Naive thymus-derived CD8-positive, alpha-beta T cell (primary cell): ENCODE data around the gene CNTNAP2. TPM values are rescaled to one million over a fixed set of nuclear protein-coding genes. Genes with fewer than 3 reads are reported as not detected.

Experiments
- ATAC-seq, 2 donors: fragments of 150-1000 bp; cut with Tn5 transposase in 1 of 2; sonication (Bioruptor Pico), chemical (Tn5 transposase) in 1 of 2; 1 replicate in 1 of 2; 2 replicates in 1 of 2; pipeline ENCODE4 v1.10.0; 2021; ENCODE audit warnings: mild to moderate bottlenecking in 2 of 2, moderate library complexity in 2 of 2
- POLR2A ChIA-PET: fragments of 350-600 bp; sonication (Branson Sonifier 250); formaldehyde crosslinking; loops from one replicate; lab custom pipeline; 2021; ENCODE audit warnings: antibody characterized with exemption; lab: Charles Lee
- DNase-seq, 10 donors: peaks; one replicate each; pipeline versions ENCODE4 v3.0.0 to v3.0.0-alpha.2; 2020 to 2022
- H3K27ac Mint-ChIP-seq, 10 donors: one replicate each; pipeline ENCODE4 v1.8.0; 2020 to 2022; ENCODE audit warnings: mild to moderate bottlenecking in 10 of 10, mixed read lengths in 10 of 10, moderate library complexity in 4 of 10, inconsistent platforms in 1 of 10
- H3K27me3 Mint-ChIP-seq, 5 donors: one replicate each; pipeline ENCODE4 v1.8.0; 2021 to 2022; ENCODE audit warnings: mixed read lengths in 5 of 5
- H3K36me3 Mint-ChIP-seq, 3 donors: one replicate each; pipeline ENCODE4 v1.8.0; 2020 to 2022; ENCODE audit warnings: mixed read lengths in 3 of 3, mild to moderate bottlenecking in 2 of 3, inconsistent platforms in 1 of 3
- H3K4me1 Mint-ChIP-seq, 4 donors: one replicate each; pipeline ENCODE4 v1.8.0; 2021 to 2022; ENCODE audit warnings: mixed read lengths in 4 of 4
- H3K4me3 Mint-ChIP-seq, 10 donors: one replicate each; pipeline ENCODE4 v1.8.0; 2020 to 2022; ENCODE audit warnings: mild to moderate bottlenecking in 10 of 10, mixed read lengths in 10 of 10, moderate library complexity in 6 of 10, inconsistent platforms in 1 of 10
- H3K9me3 Mint-ChIP-seq, 9 donors: one replicate each; pipeline ENCODE4 v1.8.0; 2020 to 2022; ENCODE audit warnings: mixed read lengths in 9 of 9, mild to moderate bottlenecking in 3 of 9, inconsistent platforms in 1 of 9, moderate library complexity in 1 of 9
- polyA plus RNA-seq, 3 donors: library from polyadenylated mRNA; unstranded; fragments of 300-500 nt; fragmentation: Illumina TruSeq; gene quantifications; one replicate each; pipeline ENCODE4 v1.2.3, GENCODE V29; 2021
- total RNA-seq, 8 experiments: library from RNA in 2 of 8; stranded (reverse) in 2 of 8; gene quantifications; one replicate each; pipeline ENCODE4 v1.2.3 and lab custom pipeline; 2021 to 2026

The CNTNAP2 gene
- total and polyA plus RNA-seq, 5 experiments from 2014 or later, result 0.12 to 1.5 (median 0.71) TPM; not detected in 1

- peaks cover 0 to 6% (median 5%) of the 10 kb centered on the region in 4 donors for H3K4me1 Mint-ChIP-seq
- peaks cover 0 to 12% (median 6%) of the 10 kb centered on the region in 9 donors for H3K9me3 Mint-ChIP-seq
- POLR2A ChIA-PET, result no interaction called here
- ATAC-seq, result no peak
- H3K36me3 Mint-ChIP-seq, result peaks cover 0 to 8% (median 4%) of the 10 kb centered on the region in 3 donors
- DNase-seq, result no peak
- H3K27ac Mint-ChIP-seq, result no peak overlapping the region
- peaks cover 21 to 60% (median 40%) of the 10 kb centered on the region in 5 donors for H3K27me3 Mint-ChIP-seq
- no peak overlapping the region for H3K4me3 Mint-ChIP-seq
Observed at GRCh38 chr7:148245381-148245780, 2128.8 kb downstream of the CNTNAP2 start.

GRCh38 chr7:148253629-148254028, 2137.0 kb downstream of the CNTNAP2 start:
- Mint-ChIP-seq H3K4me3 (no peak overlapping the region), H3K27me3 (peaks cover 4 to 51% (median 22%) of the 10 kb centered on the region in 5 donors), H3K4me1 (no peaks in the 10 kb centered on the region), H3K36me3 (peaks cover 0 to 33% (median 12%) of the 10 kb centered on the region in 3 donors), H3K9me3 (peaks cover 0 to 32% (median 21%) of the 10 kb centered on the region in 9 donors), H3K27ac (no peak overlapping the region)
- DNase-seq (no peak), ATAC-seq (no peak)
- POLR2A ChIA-PET, result no interaction called here

DNA sequence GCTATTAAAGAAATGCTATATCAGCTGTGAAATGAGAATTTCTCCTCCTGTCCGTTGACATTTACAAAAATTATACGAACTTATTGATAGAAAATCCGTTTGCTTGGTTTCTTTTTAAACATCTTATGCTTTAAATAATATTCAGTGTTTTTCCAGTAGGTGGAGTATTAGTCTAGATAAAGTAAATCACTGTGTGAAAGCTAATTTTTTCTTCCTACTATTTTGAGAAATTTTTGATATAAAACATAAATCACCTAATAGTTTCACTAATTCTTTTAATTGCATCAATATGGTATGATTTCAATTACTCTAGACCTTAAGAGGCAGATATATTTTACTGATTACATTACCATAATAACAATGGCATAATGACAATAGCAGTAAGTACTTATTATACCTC, 2138.7 kb downstream of the CNTNAP2 start:
- POLR2A ChIA-PET, result no interaction called here
- Mint-ChIP-seq H3K27ac (no peak overlapping the region), H3K27me3 (peaks cover 0 to 35% (median 11%) of the 10 kb centered on the region in 5 donors), H3K4me3 (no peak overlapping the region), H3K4me1 (no peaks in the 10 kb centered on the region), H3K9me3 (peaks cover 0 to 25% (median 17%) of the 10 kb centered on the region in 9 donors), H3K36me3 (peaks cover 0 to 25% (median 7%) of the 10 kb centered on the region in 3 donors)
- ATAC-seq (no peak), DNase-seq (no peak)

DNA sequence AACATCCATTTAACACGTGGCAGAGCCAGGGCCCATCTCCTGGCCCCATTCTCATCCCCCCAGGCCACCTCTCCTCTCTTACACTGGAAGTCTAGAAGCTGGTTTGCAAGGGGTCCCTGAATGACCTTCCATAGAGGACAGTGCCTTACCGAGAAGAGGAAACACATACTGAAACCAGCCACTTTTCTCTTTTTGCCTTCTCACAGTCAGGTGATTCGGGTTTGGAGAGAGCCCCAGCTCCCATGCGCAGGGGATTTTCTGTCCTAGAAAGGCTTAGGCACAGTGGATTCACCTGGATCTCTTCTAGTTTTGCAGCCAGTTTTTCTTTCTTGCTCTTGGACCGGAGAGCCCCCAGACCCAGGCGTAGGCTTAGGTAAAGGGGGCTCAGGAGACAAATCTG, 2139.8 kb downstream of the CNTNAP2 start:
- Mint-ChIP-seq H3K4me1 (no peaks in the 10 kb centered on the region), H3K27ac (no peak overlapping the region), H3K9me3 (peaks cover 0 to 14% (median 10%) of the 10 kb centered on the region in 9 donors), H3K36me3 (peaks cover 0 to 14% (median 6%) of the 10 kb centered on the region in 3 donors), H3K27me3 (peaks cover 0 to 25% (median 11%) of the 10 kb centered on the region in 5 donors), H3K4me3 (no peak overlapping the region)
- POLR2A ChIA-PET, result no interaction called here
- DNase-seq, result no peak
- ATAC-seq, result no peak

- DNase-seq (no peak), ATAC-seq (no peak)
- Mint-ChIP-seq H3K9me3 (no peaks in the 10 kb centered on the region), H3K36me3 (no peaks in the 10 kb centered on the region), H3K4me1 (peaks cover 7 to 14% (median 13%) of the 10 kb centered on the region in 4 donors), H3K27me3 (peaks cover 4 to 29% (median 12%) of the 10 kb centered on the region in 5 donors), H3K27ac (no peak overlapping the region), H3K4me3 (no peak overlapping the region)
- POLR2A ChIA-PET, result no interaction called here
Observed at GRCh38 chr7:148260599-148260998, 2144.0 kb downstream of the CNTNAP2 start.

DNA sequence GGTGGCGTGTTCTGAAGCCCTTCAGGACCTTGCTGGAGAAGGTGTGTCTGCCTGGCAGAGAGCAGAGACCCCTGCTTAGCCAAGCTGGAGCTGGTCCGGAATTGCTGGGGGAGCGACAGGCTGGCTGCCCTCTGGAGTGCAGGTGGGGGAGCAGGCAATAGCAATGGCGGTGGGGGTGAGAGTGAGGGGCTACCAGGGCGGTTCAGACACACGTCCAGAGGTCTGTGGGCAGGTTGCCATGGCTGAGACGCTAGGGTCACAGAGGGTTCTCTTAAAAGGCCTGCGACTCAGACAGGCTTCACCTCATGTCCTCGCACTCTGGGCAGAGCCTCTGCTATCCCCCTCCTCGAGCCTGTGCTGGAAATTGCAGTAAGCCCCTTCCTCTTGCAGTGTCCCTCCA, 2144.9 kb downstream of the CNTNAP2 start:
- H3K4me1 Mint-ChIP-seq, result peaks cover 7 to 14% (median 13%) of the 10 kb centered on the region in 4 donors
- no peaks in the 10 kb centered on the region for H3K9me3 Mint-ChIP-seq
- peaks cover 4 to 29% (median 12%) of the 10 kb centered on the region in 5 donors for H3K27me3 Mint-ChIP-seq
- ATAC-seq (no peak), DNase-seq (no peak)
- peak overlapping the region in 1 of 10 donors; percentile 34 for H3K27ac Mint-ChIP-seq
- POLR2A ChIA-PET, result no interaction called here
- H3K4me3 Mint-ChIP-seq, result no peak overlapping the region
- H3K36me3 Mint-ChIP-seq, result no peaks in the 10 kb centered on the region

GRCh38 chr7:148261996-148262688, 2145.5 kb downstream of the CNTNAP2 start:
- Mint-ChIP-seq H3K27ac (peak overlapping the region in 2 of 10 donors; percentile 33 to 34), H3K9me3 (no peaks in the 10 kb centered on the region), H3K4me1 (peaks cover 7 to 14% (median 13%) of the 10 kb centered on the region in 4 donors), H3K27me3 (peaks cover 4 to 29% (median 12%) of the 10 kb centered on the region in 5 donors), H3K36me3 (no peaks in the 10 kb centered on the region), H3K4me3 (peak overlapping the region in 7 of 10 donors; percentile 27 to 79 (median 61))
- DNase-seq, result no peak
- POLR2A ChIA-PET, result no interaction called here
- peak in 1 of 2 donors; percentile 12 for ATAC-seq

GRCh38 chr7:148262721-148263229, 2146.2 kb downstream of the CNTNAP2 start:
- POLR2A ChIA-PET, result no interaction called here
- H3K27me3 Mint-ChIP-seq, result peaks cover 4 to 25% (median 11%) of the 10 kb centered on the region in 5 donors
- ATAC-seq (peak; percentile 70 to 72), DNase-seq (peak; percentile 26 to 70 (median 52))
- peak overlapping the region in 9 of 10 donors; percentile 3 to 79 (median 54) for H3K4me3 Mint-ChIP-seq
- peaks cover 7 to 14% (median 13%) of the 10 kb centered on the region in 4 donors for H3K4me1 Mint-ChIP-seq
- H3K9me3 Mint-ChIP-seq, result no peaks in the 10 kb centered on the region
- H3K27ac Mint-ChIP-seq, result peak overlapping the region in 1 of 10 donors; percentile 33
- no peaks in the 10 kb centered on the region for H3K36me3 Mint-ChIP-seq

DNA sequence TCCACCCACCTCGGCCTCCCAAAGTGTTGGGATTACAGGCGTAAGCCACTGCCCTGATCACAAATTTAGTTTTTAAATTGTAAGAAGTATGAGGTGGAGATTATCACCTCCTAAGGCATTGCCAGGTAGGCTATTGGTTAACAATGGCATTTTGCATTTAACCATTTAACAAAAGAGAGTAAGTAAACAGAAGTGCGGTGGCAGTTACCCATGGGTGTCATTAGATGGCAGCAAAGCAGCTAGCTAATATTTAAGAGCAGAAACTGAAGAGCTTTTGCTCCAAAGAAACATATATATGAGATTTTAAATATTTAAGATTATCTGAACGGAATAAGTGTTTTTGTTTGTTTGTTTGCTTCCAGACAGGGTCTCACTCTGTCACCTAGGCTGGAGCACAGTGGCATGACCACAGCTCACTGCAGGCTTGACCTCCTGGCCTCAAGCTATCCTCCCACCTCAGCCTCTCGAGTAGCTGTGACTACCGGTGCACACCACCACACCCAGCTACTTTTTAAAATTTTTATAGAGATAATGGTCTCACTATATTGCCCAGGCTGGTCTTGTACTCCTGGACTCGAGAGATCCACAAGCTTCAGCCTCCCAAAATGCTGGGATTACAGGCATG, 2148.4 kb downstream of the CNTNAP2 start:
- Mint-ChIP-seq H3K27me3 (peaks cover 4 to 20% (median 12%) of the 10 kb centered on the region in 5 donors), H3K36me3 (no peaks in the 10 kb centered on the region), H3K27ac (no peak overlapping the region), H3K4me3 (no peak overlapping the region), H3K9me3 (no peaks in the 10 kb centered on the region), H3K4me1 (peaks cover 7 to 14% (median 13%) of the 10 kb centered on the region in 4 donors)
- no peak for ATAC-seq
- POLR2A ChIA-PET, result no interaction called here
- no peak for DNase-seq

DNA sequence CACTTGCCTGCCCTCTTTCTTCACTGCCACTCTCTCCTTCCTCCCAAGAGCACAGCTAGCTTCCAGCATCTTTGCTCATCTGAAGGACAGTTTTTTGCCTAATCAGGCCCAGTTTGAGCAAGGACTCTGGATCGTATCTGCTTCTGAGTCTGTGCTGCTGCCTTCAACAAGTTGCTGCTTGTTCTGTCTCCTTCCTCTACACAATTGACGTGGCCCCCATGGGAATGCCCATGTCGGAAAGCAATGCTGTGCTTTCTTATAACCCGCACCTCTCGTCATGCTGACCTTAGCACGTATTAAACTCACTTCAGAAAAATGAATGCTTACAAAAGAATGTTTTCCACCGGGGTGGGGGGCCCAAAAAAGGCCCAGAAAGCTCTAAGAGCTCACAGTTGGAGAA, 2149.3 kb downstream of the CNTNAP2 start:
- H3K4me1 Mint-ChIP-seq, result peaks cover 7 to 14% (median 13%) of the 10 kb centered on the region in 4 donors
- DNase-seq (no peak), ATAC-seq (no peak)
- H3K27ac Mint-ChIP-seq, result no peak overlapping the region
- no peaks in the 10 kb centered on the region for H3K36me3 Mint-ChIP-seq
- H3K9me3 Mint-ChIP-seq, result no peaks in the 10 kb centered on the region
- POLR2A ChIA-PET, result no interaction called here
- H3K4me3 Mint-ChIP-seq, result no peak overlapping the region
- peaks cover 4 to 20% (median 11%) of the 10 kb centered on the region in 5 donors for H3K27me3 Mint-ChIP-seq

DNA sequence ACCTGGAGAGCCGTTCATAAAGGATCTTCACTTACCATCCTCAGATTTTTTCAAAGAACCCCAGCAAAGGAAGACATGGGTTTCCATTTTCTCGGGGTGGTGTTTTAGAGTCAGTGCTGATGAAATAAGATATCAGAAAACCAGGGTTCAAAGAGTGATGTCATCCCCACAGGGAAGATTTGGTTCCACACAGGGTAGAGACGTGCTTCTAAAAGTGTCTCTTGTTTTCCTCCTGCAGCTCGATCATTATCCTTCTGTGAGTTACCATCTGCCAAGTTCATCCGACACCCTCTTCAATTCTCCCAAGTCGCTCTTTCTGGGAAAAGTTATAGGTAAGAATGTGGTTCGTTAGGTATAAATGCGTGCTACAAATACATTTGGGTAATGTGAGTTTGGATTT, 2150.2 kb downstream of the CNTNAP2 start:
- POLR2A ChIA-PET, result no interaction called here
- Mint-ChIP-seq H3K9me3 (no peaks in the 10 kb centered on the region), H3K4me1 (peaks cover 7 to 14% (median 13%) of the 10 kb centered on the region in 4 donors), H3K4me3 (no peak overlapping the region), H3K27me3 (peaks cover 3 to 15% (median 11%) of the 10 kb centered on the region in 5 donors), H3K27ac (no peak overlapping the region), H3K36me3 (no peaks in the 10 kb centered on the region)
- DNase-seq (no peak), ATAC-seq (no peak)

- DNase-seq, result no peak
- Mint-ChIP-seq H3K36me3 (no peaks in the 10 kb centered on the region), H3K9me3 (no peaks in the 10 kb centered on the region), H3K27ac (no peak overlapping the region), H3K4me3 (no peak overlapping the region), H3K27me3 (peaks cover 3 to 17% (median 11%) of the 10 kb centered on the region in 5 donors), H3K4me1 (no peaks in the 10 kb centered on the region)
- no peak for ATAC-seq
- POLR2A ChIA-PET, result no interaction called here
Observed at GRCh38 chr7:148270576-148270975, 2154.0 kb downstream of the CNTNAP2 start.

DNA sequence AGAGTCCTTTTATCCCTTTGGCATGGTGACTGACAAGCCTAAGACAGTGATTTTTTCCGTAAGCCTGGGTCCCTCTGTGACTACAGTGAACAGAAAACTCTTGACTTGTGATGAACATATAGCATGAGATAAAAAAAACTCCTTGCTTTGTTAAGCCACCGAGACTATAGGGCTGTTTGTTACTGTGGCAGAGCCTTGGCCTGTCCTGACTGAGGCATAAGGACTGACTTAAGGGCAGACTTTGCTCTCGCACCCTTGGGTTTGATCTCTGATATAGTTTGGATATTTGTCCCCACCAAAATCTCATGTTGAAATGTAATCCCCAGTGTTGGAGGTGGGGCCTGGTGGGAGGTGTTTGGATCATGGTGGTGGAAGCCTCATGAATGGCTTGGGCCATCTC, 2157.5 kb downstream of the CNTNAP2 start:
- Mint-ChIP-seq H3K9me3 (no peaks in the 10 kb centered on the region), H3K27me3 (peaks cover 3 to 23% (median 14%) of the 10 kb centered on the region in 5 donors), H3K4me3 (no peak overlapping the region), H3K4me1 (peaks cover 0 to 10% (median 0%) of the 10 kb centered on the region in 4 donors), H3K36me3 (no peaks in the 10 kb centered on the region), H3K27ac (no peak overlapping the region)
- ATAC-seq (no peak), DNase-seq (no peak)
- POLR2A ChIA-PET, result no interaction called here
